Activated T-helper 1 cell treated with anti-CD3 and anti-CD28 coated beads, Interleukin-2, amount 50 U/mL, for 16 hours (primary cell): ENCODE measurements around the gene COL1A1.

Experiments
- DNase-seq, 2 donors: peaks; one replicate each; pipeline ENCODE4 v3.0.0-alpha.2; 2020; ENCODE audit warnings: low read depth in 1 of 2, low spot score in 1 of 2

Gene COL1A1

GRCh38 chr17:50213026-50214022, 11.9 kb upstream of the COL1A1 start:
- no peak for DNase-seq

GRCh38 chr17:50212121-50212843, 10.9 kb upstream of the COL1A1 start:
- no peak for DNase-seq

- no peak for DNase-seq
Measured at GRCh38 chr17:50211249-50212120, 10.1 kb upstream of the COL1A1 start.

- DNase-seq, result no peak
Measured at GRCh38 chr17:50210240-50211225, 9.1 kb upstream of the COL1A1 start.

- no peak for DNase-seq
Measured at GRCh38 chr17:50209472-50210239, 8.2 kb upstream of the COL1A1 start.

GRCh38 chr17:50209133-50209471, 7.7 kb upstream of the COL1A1 start:
- no peak for DNase-seq

- DNase-seq, result no peak
Measured at GRCh38 chr17:50208611-50209061, 7.2 kb upstream of the COL1A1 start.

- DNase-seq, result no peak
Measured at GRCh38 chr17:50207792-50208567, 6.5 kb upstream of the COL1A1 start.

- no peak for DNase-seq
Measured at GRCh38 chr17:50207315-50207714, 5.9 kb upstream of the COL1A1 start.

GRCh38 chr17:50206604-50207293, 5.3 kb upstream of the COL1A1 start:
- DNase-seq, result no peak

- no peak for DNase-seq
Measured at GRCh38 chr17:50205963-50206505, 4.6 kb upstream of the COL1A1 start.

GRCh38 chr17:50205111-50205962, 3.9 kb upstream of the COL1A1 start:
- DNase-seq, result no peak

- DNase-seq, result no peak
Measured at GRCh38 chr17:50204431-50204830, 3.0 kb upstream of the COL1A1 start.

- no peak for DNase-seq
Measured at GRCh38 chr17:50203604-50204345, 2.3 kb upstream of the COL1A1 start.

GRCh38 chr17:50203086-50203485, 1.7 kb upstream of the COL1A1 start:
- no peak for DNase-seq
